GM23338 (cell line): ENCODE data around the gene EIF4A2. TPM values are rescaled to one million over a fixed set of nuclear protein-coding genes. Genes with fewer than 3 reads are reported as not detected.
"Not testable (repeated sequence)": the region's sequence is repeated elsewhere in the genome, so short reads cannot be mapped to it uniquely, and the experiment has no call there.

ENCODE experiments used
- ATAC-seq: fragments of 200-7000 bp; cut with Tn5 transposase; 3 replicates; pipeline ENCODE4 v1.9.1; 2020
- DNase-seq: peaks from one replicate; pipeline ENCODE4 v3.0.0-alpha.2; 2015; ENCODE audit warnings: low spot score
- H2AFZ ChIP-seq: fragments of 200-600 bp; sonication (generic); 2 replicates; pipeline ENCODE4 v1.8.0; 2016; ENCODE audit warnings: antibody characterized with exemption, mild to moderate bottlenecking, moderate library complexity
- H3F3A ChIP-seq: fragments of 200-600 bp; sonication (generic); replicated peaks from 2 replicates; pipeline ENCODE4 v1.8.0; 2017; ENCODE audit warnings: antibody characterized with exemption, mixed run types, low read depth
- H3K27ac ChIP-seq: fragments of 200-600 bp; sonication (generic); 2 replicates; pipeline ENCODE4 v1.6.1; 2016; ENCODE audit warnings: low read depth
- H3K27me3 ChIP-seq: fragments of 200-600 bp; sonication (generic); 2 replicates; pipeline ENCODE4 v1.8.0; 2016; ENCODE audit warnings: mild to moderate bottlenecking, mixed run types, moderate library complexity; ENCODE audit not compliant: insufficient read depth
- H3K36me3 ChIP-seq: fragments of 200-600 bp; sonication (generic); 2 replicates; pipeline ENCODE4 v1.8.0; 2016; ENCODE audit warnings: mild to moderate bottlenecking; ENCODE audit not compliant: insufficient read depth
- H3K4me1 ChIP-seq: fragments of 200-600 bp; sonication (generic); 2 replicates; pipeline ENCODE4 v1.8.0; 2016; ENCODE audit warnings: mild to moderate bottlenecking, moderate library complexity; ENCODE audit not compliant: insufficient read depth
- H3K4me2 ChIP-seq: fragments of 200-600 bp; sonication (generic); 2 replicates; pipeline ENCODE4 v1.7.1; 2017; ENCODE audit warnings: mixed run types
- H3K4me3 ChIP-seq: fragments of 200-600 bp; sonication (generic); 2 replicates; pipeline ENCODE4 v1.6.1; 2016; ENCODE audit warnings: mixed run types
- H3K79me2 ChIP-seq: fragments of 200-600 bp; sonication (generic); replicated peaks from 2 replicates; pipeline ENCODE4 v1.8.0; 2017; ENCODE audit warnings: mild to moderate bottlenecking; ENCODE audit not compliant: insufficient read depth
- H3K9me2 ChIP-seq: fragments of 200-600 bp; sonication (generic); 2 replicates; pipeline ENCODE4 v1.8.0; 2017; ENCODE audit not compliant: insufficient read depth
- H4K20me1 ChIP-seq: fragments of 200-600 bp; sonication (generic); replicated peaks from 2 replicates; pipeline ENCODE4 v1.8.0; 2017; ENCODE audit warnings: mild to moderate bottlenecking; ENCODE audit not compliant: insufficient read depth
- H3K27ac Mint-ChIP-seq: 2 replicates; pipeline ENCODE4 v1.8.0; 2020; ENCODE audit warnings: inconsistent platforms, mild to moderate bottlenecking, moderate library complexity, mixed read lengths
- H3K27me3 Mint-ChIP-seq: 3 replicates; pipeline ENCODE4 v1.8.0; 2022; ENCODE audit warnings: low read depth, mild to moderate bottlenecking, moderate library complexity, mixed read lengths, inconsistent platforms; ENCODE audit not compliant: insufficient read depth, poor library complexity
- H3K36me3 Mint-ChIP-seq: 3 replicates; pipeline ENCODE4 v1.8.0; 2021; ENCODE audit warnings: low read depth, mild to moderate bottlenecking, inconsistent platforms, moderate library complexity, mixed read lengths
- H3K4me1 Mint-ChIP-seq: 3 replicates; pipeline ENCODE4 v1.8.0; 2020; ENCODE audit warnings: mild to moderate bottlenecking, inconsistent platforms, mixed read lengths
- H3K4me3 Mint-ChIP-seq: 3 replicates; pipeline ENCODE4 v1.8.0; 2021; ENCODE audit warnings: moderate library complexity, mild to moderate bottlenecking, inconsistent platforms, mixed read lengths
- H3K9me3 Mint-ChIP-seq: 3 replicates; pipeline ENCODE4 v1.8.0; 2020; ENCODE audit warnings: moderate library complexity, mild to moderate bottlenecking, inconsistent platforms, mixed read lengths
- CREB1 ChIP-seq: fragments of 250-450 bp; sonication (Bioruptor Pico); IDR thresholded peaks from 2 replicates; pipeline ENCODE4 v1.5.0; 2020; ENCODE audit warnings: low read depth, mild to moderate bottlenecking, moderate library complexity
- EZH2 ChIP-seq: fragments of 200-600 bp; sonication (generic); IDR thresholded peaks from one replicate; pipeline ENCODE4 v1.8.0; 2017; ENCODE audit warnings: antibody characterized with exemption, mild to moderate bottlenecking, low read depth; ENCODE audit not compliant: unreplicated experiment
- EZH2phosphoT487 ChIP-seq: fragments of 200-600 bp; sonication (generic); IDR thresholded peaks from one replicate; pipeline ENCODE4 v1.8.1; 2018; ENCODE audit warnings: antibody characterized with exemption; ENCODE audit not compliant: unreplicated experiment
- JUNB ChIP-seq: IDR thresholded peaks from one replicate; pipeline ENCODE4 v1.6.1; 2016; ENCODE audit warnings: antibody characterized with exemption; ENCODE audit not compliant: unreplicated experiment
- NANOG ChIP-seq: IDR thresholded peaks from 2 replicates; pipeline ENCODE4 v1.6.1; 2016; ENCODE audit warnings: antibody characterized with exemption, borderline replicate concordance
- POLR2AphosphoS5 ChIP-seq: IDR thresholded peaks from 2 replicates; pipeline ENCODE4 v1.6.1; 2016; ENCODE audit warnings: antibody characterized with exemption, low read depth
- STAT1 ChIP-seq: IDR thresholded peaks from one replicate; pipeline ENCODE4 v1.6.1; 2016; ENCODE audit warnings: antibody characterized with exemption; ENCODE audit not compliant: unreplicated experiment
- ZNF331 ChIP-seq: fragments of 250-450 bp; sonication (Bioruptor Pico); IDR thresholded peaks from 2 replicates; pipeline ENCODE4 v1.5.0; 2020; ENCODE audit warnings: low read depth, mild to moderate bottlenecking, moderate library complexity
- polyA plus RNA-seq: library from polyadenylated mRNA; unstranded; fragments of >200 nt; fragmentation: Nextera tagmentation; extraction: Ambion mirVana; gene quantifications from 2 replicates; pipeline ENCODE4 v1.2.1, GENCODE V29; 2016
- total RNA-seq: library from RNA; depleted of rRNA; stranded (reverse); fragments of >200 nt; shearing (Covaris generic); gene quantifications from 2 replicates; pipeline ENCODE4 v1.2.3, GENCODE V29; 2014
- TF ChIP-seq, protein P1 (sequence below): IDR thresholded peaks from 2 replicates; pipeline ENCODE4 v1.6.1; 2016; ENCODE audit warnings: antibody characterized with exemption
- TF ChIP-seq, protein P2 (sequence below), 2 experiments: fragments of 200-600 bp in 1 of 2; sonication (generic) in 1 of 2; conservative IDR thresholded peaks; 2 replicates each; pipeline versions ENCODE4 v1.5.1 to v1.6.1; 2016 to 2017; ENCODE audit warnings: antibody characterized with exemption in 2 of 2, low read depth in 2 of 2, mild to moderate bottlenecking in 2 of 2, moderate library complexity in 1 of 2

The EIF4A2 gene
- total and polyA plus RNA-seq, 2 experiments from 2014 or later = 386 to 666 TPM

DNA sequence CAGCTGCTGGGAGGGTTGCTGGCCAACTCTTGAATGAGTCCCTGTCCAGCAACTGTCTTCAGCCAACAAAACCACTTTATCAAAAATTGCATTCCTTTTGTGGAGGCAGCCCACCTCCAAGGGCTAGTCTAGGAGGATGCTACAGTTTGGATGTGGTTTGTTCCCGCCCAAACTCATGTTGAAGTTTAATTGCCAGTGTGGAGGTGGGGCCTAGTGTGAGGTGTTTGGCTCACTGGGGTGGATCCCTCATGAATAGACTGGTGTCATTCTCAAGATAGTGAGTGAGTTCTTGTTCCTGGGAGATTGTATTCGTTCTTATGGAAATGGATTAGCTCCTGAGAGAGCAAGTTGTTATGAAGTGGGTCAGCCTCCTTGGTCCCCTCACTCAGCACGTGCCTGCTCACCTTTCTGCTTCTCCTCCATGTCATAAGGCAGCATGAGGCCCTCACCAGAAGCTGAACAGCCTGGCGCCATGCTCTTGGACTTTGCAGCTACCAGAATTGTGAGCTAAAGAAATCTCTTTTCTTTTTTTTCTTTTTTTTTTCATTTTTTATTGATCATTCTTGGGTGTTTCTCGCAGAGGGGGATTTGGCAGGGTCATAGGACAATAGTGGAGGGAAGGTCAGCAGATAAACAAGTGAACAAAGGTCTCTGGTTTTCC lies 27.1 kb downstream of the EIF4A2 start:
- no peak overlapping the region for H3K4me3 Mint-ChIP-seq
- no peak for ATAC-seq
- TF ChIP-seq EZH2 = no peak
- H3K36me3 ChIP-seq = no peaks in the 10 kb centered on the region
- no peaks in the 10 kb centered on the region for H3K9me3 Mint-ChIP-seq
- no peak overlapping the region for H3K27ac ChIP-seq
- peaks cover 9% of the 10 kb centered on the region; the same call in 2 of the 3 replicates for H3K4me1 Mint-ChIP-seq
- no peaks in the 10 kb centered on the region for H4K20me1 ChIP-seq
- H3K27me3 ChIP-seq = no peaks in the 10 kb centered on the region
- peaks cover 4% of the 10 kb centered on the region; the same call in 1 of the 2 replicates for H3F3A ChIP-seq
- H3K79me2 ChIP-seq = peaks cover 8% of the 10 kb centered on the region
- H3K4me2 ChIP-seq = no peak overlapping the region
- peaks cover 13% of the 10 kb centered on the region for H3K4me1 ChIP-seq
- H3K27ac Mint-ChIP-seq = no peak overlapping the region
- no peak overlapping the region for H2AFZ ChIP-seq
- H3K36me3 Mint-ChIP-seq = no peaks in the 10 kb centered on the region; the same call in none of the 3 replicates
- peaks cover 7% of the 10 kb centered on the region for H3K27me3 Mint-ChIP-seq
- no peaks in the 10 kb centered on the region for H3K9me2 ChIP-seq
- H3K4me3 ChIP-seq = no peak overlapping the region
- DNase-seq = no peak

DNA sequence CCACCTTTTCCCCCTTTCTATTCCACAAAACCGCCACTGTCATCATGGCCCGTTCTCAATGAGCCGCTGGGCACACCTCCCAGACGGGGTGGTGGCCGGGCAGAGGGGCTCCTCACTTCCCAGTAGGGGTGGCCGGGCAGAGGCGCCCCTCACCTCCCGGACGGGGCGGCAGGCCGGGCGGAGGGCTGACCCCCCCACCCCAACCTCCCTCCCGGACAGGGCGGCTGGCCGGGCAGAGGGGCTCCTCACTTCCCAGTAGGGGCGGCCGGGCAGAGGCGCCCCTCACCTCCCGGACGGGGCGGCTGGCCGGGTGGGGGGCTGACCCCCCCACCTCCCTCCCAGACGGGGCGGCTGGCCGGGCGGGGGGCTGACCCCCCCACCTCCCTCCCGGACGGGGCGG lies 27.9 kb downstream of the EIF4A2 start:
- H3K9me3 Mint-ChIP-seq, H3K4me3 Mint-ChIP-seq, H3K27me3 ChIP-seq, H3K9me2 ChIP-seq, H3K4me3 ChIP-seq, H3K79me2 ChIP-seq, DNase-seq, ATAC-seq, H3K4me2 ChIP-seq, H3K36me3 ChIP-seq, H3K27me3 Mint-ChIP-seq, H2AFZ ChIP-seq, H3K27ac ChIP-seq, H4K20me1 ChIP-seq, H3K36me3 Mint-ChIP-seq, H3K27ac Mint-ChIP-seq, H3F3A ChIP-seq: not testable (repeated sequence)
- peaks cover 18% of the 10 kb centered on the region for H3K4me1 Mint-ChIP-seq
- peaks cover 19% of the 10 kb centered on the region for H3K4me1 ChIP-seq

DNA sequence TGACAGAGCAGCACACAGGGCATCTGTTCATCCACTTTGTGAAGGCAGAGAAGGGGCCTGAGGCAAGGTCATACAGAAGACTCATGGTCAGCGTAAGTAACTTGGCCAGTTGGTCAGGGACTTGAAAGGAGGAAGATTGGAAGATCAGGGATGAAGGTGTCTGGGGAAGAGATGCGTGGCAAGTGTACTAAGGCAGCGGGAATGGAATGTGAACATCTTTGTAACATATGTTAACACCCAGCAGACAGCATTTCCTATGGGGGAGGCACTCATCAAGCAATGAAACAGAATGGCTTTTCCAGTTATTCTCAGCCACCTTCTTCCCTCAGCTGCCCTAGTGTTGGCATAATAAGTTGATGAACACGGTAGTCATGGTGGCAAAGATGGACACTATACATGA lies 30.7 kb downstream of the EIF4A2 start:
- no peaks in the 10 kb centered on the region for H4K20me1 ChIP-seq
- no peak overlapping the region for H3K4me3 ChIP-seq
- H3K27me3 ChIP-seq = no peaks in the 10 kb centered on the region
- no peak for ATAC-seq
- no peak for DNase-seq
- Mint-ChIP-seq H3K27me3 (peaks cover 9% of the 10 kb centered on the region), H3K9me3 (no peaks in the 10 kb centered on the region), H3K4me3 (no peak overlapping the region), H3K27ac (no peak overlapping the region), H3K36me3 (no peaks in the 10 kb centered on the region; the same call in 2 of the 3 replicates), H3K4me1 (peaks cover 14% of the 10 kb centered on the region)
- H3K36me3 ChIP-seq = no peaks in the 10 kb centered on the region
- H3K9me2 ChIP-seq = no peaks in the 10 kb centered on the region
- no peak overlapping the region for H3K4me2 ChIP-seq
- no peak for TF ChIP-seq NANOG
- TF ChIP-seq ZNF331 (CRISPR knock-in tag) = no peak
- TF ChIP-seq, protein P1, sequence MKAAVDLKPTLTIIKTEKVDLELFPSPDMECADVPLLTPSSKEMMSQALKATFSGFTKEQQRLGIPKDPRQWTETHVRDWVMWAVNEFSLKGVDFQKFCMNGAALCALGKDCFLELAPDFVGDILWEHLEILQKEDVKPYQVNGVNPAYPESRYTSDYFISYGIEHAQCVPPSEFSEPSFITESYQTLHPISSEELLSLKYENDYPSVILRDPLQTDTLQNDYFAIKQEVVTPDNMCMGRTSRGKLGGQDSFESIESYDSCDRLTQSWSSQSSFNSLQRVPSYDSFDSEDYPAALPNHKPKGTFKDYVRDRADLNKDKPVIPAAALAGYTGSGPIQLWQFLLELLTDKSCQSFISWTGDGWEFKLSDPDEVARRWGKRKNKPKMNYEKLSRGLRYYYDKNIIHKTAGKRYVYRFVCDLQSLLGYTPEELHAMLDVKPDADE = no peak
- TF ChIP-seq, protein P2, sequence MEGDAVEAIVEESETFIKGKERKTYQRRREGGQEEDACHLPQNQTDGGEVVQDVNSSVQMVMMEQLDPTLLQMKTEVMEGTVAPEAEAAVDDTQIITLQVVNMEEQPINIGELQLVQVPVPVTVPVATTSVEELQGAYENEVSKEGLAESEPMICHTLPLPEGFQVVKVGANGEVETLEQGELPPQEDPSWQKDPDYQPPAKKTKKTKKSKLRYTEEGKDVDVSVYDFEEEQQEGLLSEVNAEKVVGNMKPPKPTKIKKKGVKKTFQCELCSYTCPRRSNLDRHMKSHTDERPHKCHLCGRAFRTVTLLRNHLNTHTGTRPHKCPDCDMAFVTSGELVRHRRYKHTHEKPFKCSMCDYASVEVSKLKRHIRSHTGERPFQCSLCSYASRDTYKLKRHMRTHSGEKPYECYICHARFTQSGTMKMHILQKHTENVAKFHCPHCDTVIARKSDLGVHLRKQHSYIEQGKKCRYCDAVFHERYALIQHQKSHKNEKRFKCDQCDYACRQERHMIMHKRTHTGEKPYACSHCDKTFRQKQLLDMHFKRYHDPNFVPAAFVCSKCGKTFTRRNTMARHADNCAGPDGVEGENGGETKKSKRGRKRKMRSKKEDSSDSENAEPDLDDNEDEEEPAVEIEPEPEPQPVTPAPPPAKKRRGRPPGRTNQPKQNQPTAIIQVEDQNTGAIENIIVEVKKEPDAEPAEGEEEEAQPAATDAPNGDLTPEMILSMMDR (conservative IDR thresholded peaks at IDR 0.05; ENCODE audit: low read depth in 2 of 2) = no peak
- TF ChIP-seq CREB1 (CRISPR knock-in tag) = no peak
- TF ChIP-seq EZH2phosphoT487 = no peak
- no peak for TF ChIP-seq JUNB
- no peak for TF ChIP-seq STAT1
- TF ChIP-seq POLR2AphosphoS5 = no peak
- no peaks in the 10 kb centered on the region for H3K79me2 ChIP-seq
- H2AFZ ChIP-seq = no peak overlapping the region
- no peak overlapping the region for H3K27ac ChIP-seq
- H3F3A ChIP-seq = no peaks in the 10 kb centered on the region
- H3K4me1 ChIP-seq = peaks cover 13% of the 10 kb centered on the region
